PC-9 (cell line): ENCODE data around the gene CYP4A11. TPM values are rescaled to one million over a fixed set of nuclear protein-coding genes. Genes with fewer than 3 reads are reported as not detected.
"Not testable (repeated sequence)": the region's sequence is repeated elsewhere in the genome, so short reads cannot be mapped to it uniquely, and the experiment has no call there.

Source experiments
- Bru-seq: library from RNA; stranded (reverse); fragments of 400-500 nt; gene quantifications from one replicate; lab custom pipeline; 2021; lab: Mats Ljungman, UMichigan
- BruChase-seq, 2 experiments: library from RNA; stranded (reverse); fragments of 400-500 nt; gene quantifications; one replicate each; lab custom pipeline; 2021; lab: Mats Ljungman, UMichigan
- BruUV-seq: library from RNA; stranded (reverse); fragments of 400-500 nt; replicated peaks from 2 replicates; lab custom pipeline; 2021; lab: Mats Ljungman, UMichigan
- CTCF ChIA-PET: fragments of 300-600 bp; sonication (Branson Sonifier 250); formaldehyde crosslinking; loops from one replicate; lab custom pipeline; 2022; ENCODE audit warnings: antibody characterized with exemption; lab: Charles Lee
- POLR2A ChIA-PET: fragments of 300-600 bp; sonication (Branson Sonifier 250); formaldehyde crosslinking; loops from one replicate; lab custom pipeline; 2022; ENCODE audit warnings: antibody characterized with exemption; ENCODE audit not compliant: unreplicated experiment; lab: Charles Lee
- DNase-seq, 2 experiments: peaks; one replicate each; pipeline versions ENCODE4 v3.0.0 to v3.0.0-alpha.2; 2015 to 2022; ENCODE audit warnings: mixed read lengths in 1 of 2
- H2AFZ ChIP-seq: fragments of 200-600 bp; sonication (generic); 2 replicates; pipeline ENCODE4 v1.8.1; 2017; ENCODE audit warnings: antibody characterized with exemption
- H3F3A ChIP-seq: fragments of 200-600 bp; sonication (generic); 2 replicates; pipeline ENCODE4 v1.8.1; 2017; ENCODE audit warnings: antibody characterized with exemption, mild to moderate bottlenecking, low read depth; ENCODE audit not compliant: insufficient read depth
- H3K27ac ChIP-seq: fragments of 200-600 bp; sonication (generic); 2 replicates; pipeline ENCODE4 v1.6.1; 2016; ENCODE audit warnings: mixed run types
- H3K27me3 ChIP-seq: fragments of 200-600 bp; sonication (generic); 2 replicates; pipeline ENCODE4 v1.6.1; 2016; ENCODE audit warnings: low read depth, mixed run types; ENCODE audit not compliant: insufficient read depth
- H3K36me3 ChIP-seq: fragments of 200-600 bp; sonication (generic); 2 replicates; pipeline ENCODE4 v1.6.1; 2016; ENCODE audit warnings: low read depth, mixed run types
- H3K4me1 ChIP-seq: fragments of 200-600 bp; sonication (generic); replicated peaks from 2 replicates; pipeline ENCODE4 v1.6.1; 2016; ENCODE audit warnings: mixed run types; ENCODE audit not compliant: insufficient read depth
- H3K4me2 ChIP-seq: fragments of 200-600 bp; sonication (generic); 2 replicates; pipeline ENCODE4 v1.6.1; 2017; ENCODE audit warnings: mixed run types
- H3K4me3 ChIP-seq: fragments of 200-600 bp; sonication (generic); 2 replicates; pipeline ENCODE4 v1.6.1; 2016; ENCODE audit warnings: mixed run types
- H3K79me2 ChIP-seq: fragments of 200-600 bp; sonication (generic); 2 replicates; pipeline ENCODE4 v1.6.1; 2017; ENCODE audit warnings: low read depth, mixed run types
- H3K9me2 ChIP-seq: fragments of 200-600 bp; sonication (generic); 2 replicates; pipeline ENCODE4 v1.8.1; 2017; ENCODE audit warnings: mild to moderate bottlenecking; ENCODE audit not compliant: insufficient read depth
- H3K9me3 ChIP-seq: fragments of 200-600 bp; sonication (generic); 2 replicates; pipeline ENCODE4 v1.8.1; 2016; ENCODE audit warnings: low read depth; ENCODE audit not compliant: insufficient read depth
- H4K20me1 ChIP-seq: fragments of 200-600 bp; sonication (generic); 2 replicates; pipeline ENCODE4 v1.8.1; 2017; ENCODE audit not compliant: insufficient read depth
- CTCF ChIP-seq: fragments of 200-600 bp; sonication (generic); conservative IDR thresholded peaks from 2 replicates; pipeline ENCODE4 v1.6.1; 2017; ENCODE audit warnings: mixed run types, antibody characterized with exemption, mild to moderate bottlenecking, moderate library complexity
- EZH2 ChIP-seq: fragments of 200-600 bp; sonication (generic); IDR thresholded peaks from 2 replicates; pipeline ENCODE4 v1.8.0; 2017; ENCODE audit warnings: antibody characterized with exemption, low read depth
- intact Hi-C: fragments of 100-400 bp; cut with micrococcal nuclease; formaldehyde crosslinking; loops from one replicate; pipeline ENCODE4 v1.10.0; 2022; ENCODE audit not compliant: unreplicated experiment
- long read RNA-seq: library from polyadenylated mRNA; stranded (forward); transcript quantifications from one replicate; pipeline ENCODE4 v2.0.0, GENCODE V29; 2022
- total RNA-seq: library from RNA; stranded (reverse); gene quantifications from 2 replicates; pipeline ENCODE4 v1.2.3, GENCODE V29; 2021

The CYP4A11 gene
- total RNA-seq (not detected in 2 replicates), Bru-seq, nascent RNA (not detected), BruChase-seq, experiment 1, labeled RNA remaining after a 2-hour chase (not detected), BruChase-seq, experiment 2, labeled RNA remaining after a 6-hour chase (not detected)
- long read RNA-seq: 0 reads

GRCh38 chr1:46941135-46941694, at the start of gene CYP4A11:
TSS of gene CYP4A11 (minus strand) at chr1:46941476. CDS start at chr1:46941433, 43 bp downstream.
- Histone ChIP-seq H3K9me3 (no peaks in the 10 kb centered on the region), H3F3A (no peaks in the 10 kb centered on the region), H3K27me3 (no peaks in the 10 kb centered on the region), H3K4me1 (no peaks in the 10 kb centered on the region), H4K20me1 (no peaks in the 10 kb centered on the region), H2AFZ (no peak within 1 kb of the TSS), H3K4me3 (no peak within 1 kb of the TSS), H3K9me2 (no peaks in the 10 kb centered on the region), H3K27ac (no peak within 1 kb of the TSS), H3K4me2 (no peak within 1 kb of the TSS), H3K79me2 (no peaks in the 10 kb centered on the region), H3K36me3 (no peaks in the 10 kb centered on the region)
- DNase-seq: no peak
- intact Hi-C loops: no loop called here
- BruUV-seq: no TSS peak
- POLR2A ChIA-PET: no interaction called here
- TF ChIP-seq CTCF: no peak
- no peak for TF ChIP-seq EZH2
- CTCF ChIA-PET: no interaction called here

- intact Hi-C loops: loop anchor here (10.0 kb wide), 1 partner anchor 546 kb away; no protein-coding TSS in a partner anchor
- CTCF ChIA-PET: interaction anchor here (0.6 kb wide), 1 partner anchor 136 kb away, joined by 3 read pairs; no protein-coding TSS in a partner anchor
- not testable (repeated sequence) for BruUV-seq
Measured at GRCh38 chr1:46990541-46990940, 49.3 kb upstream of the CYP4A11 start.

GRCh38 chr1:46983830-46984586, 42.7 kb upstream of the CYP4A11 start:
- Histone ChIP-seq H3K79me2 (no peaks in the 10 kb centered on the region), H3K9me2 (no peaks in the 10 kb centered on the region), H3K9me3 (no peaks in the 10 kb centered on the region), H3K4me3 (no peak overlapping the region), H4K20me1 (no peaks in the 10 kb centered on the region), H3K36me3 (no peaks in the 10 kb centered on the region), H2AFZ (no peak overlapping the region), H3K27ac (no peak overlapping the region), H3K4me2 (no peak overlapping the region), H3K27me3 (peaks cover 15% of the 10 kb centered on the region; the same call in 1 of the 2 replicates), H3K4me1 (no peaks in the 10 kb centered on the region), H3F3A (no peaks in the 10 kb centered on the region)
- intact Hi-C loops: no loop called here
- CTCF ChIA-PET: no interaction called here
- no TSS peak for BruUV-seq
- POLR2A ChIA-PET: no interaction called here
- no peak for DNase-seq
- TF ChIP-seq CTCF: no peak

More at GRCh38 chr1:46990541-46990940, 49.3 kb upstream of the CYP4A11 start:
- H3K9me3 ChIP-seq, H3K4me3 ChIP-seq, H3K36me3 ChIP-seq, POLR2A ChIA-PET, H4K20me1 ChIP-seq, DNase-seq, H3K27me3 ChIP-seq, H3K4me2 ChIP-seq, H2AFZ ChIP-seq, H3K9me2 ChIP-seq, H3K79me2 ChIP-seq, H3K4me1 ChIP-seq, H3F3A ChIP-seq, H3K27ac ChIP-seq: not testable (repeated sequence)
